ENCODE data around the gene TTPAL. TPM values are rescaled to one million over a fixed set of nuclear protein-coding genes. Genes with fewer than 3 reads are reported as not detected.

The TTPAL gene
- total and polyA plus RNA-seq, 2 donors (not counting 3 experiments of a cell fraction or from before 2014, with no cell fraction given) = 4.0 to 8.0 TPM

DNA sequence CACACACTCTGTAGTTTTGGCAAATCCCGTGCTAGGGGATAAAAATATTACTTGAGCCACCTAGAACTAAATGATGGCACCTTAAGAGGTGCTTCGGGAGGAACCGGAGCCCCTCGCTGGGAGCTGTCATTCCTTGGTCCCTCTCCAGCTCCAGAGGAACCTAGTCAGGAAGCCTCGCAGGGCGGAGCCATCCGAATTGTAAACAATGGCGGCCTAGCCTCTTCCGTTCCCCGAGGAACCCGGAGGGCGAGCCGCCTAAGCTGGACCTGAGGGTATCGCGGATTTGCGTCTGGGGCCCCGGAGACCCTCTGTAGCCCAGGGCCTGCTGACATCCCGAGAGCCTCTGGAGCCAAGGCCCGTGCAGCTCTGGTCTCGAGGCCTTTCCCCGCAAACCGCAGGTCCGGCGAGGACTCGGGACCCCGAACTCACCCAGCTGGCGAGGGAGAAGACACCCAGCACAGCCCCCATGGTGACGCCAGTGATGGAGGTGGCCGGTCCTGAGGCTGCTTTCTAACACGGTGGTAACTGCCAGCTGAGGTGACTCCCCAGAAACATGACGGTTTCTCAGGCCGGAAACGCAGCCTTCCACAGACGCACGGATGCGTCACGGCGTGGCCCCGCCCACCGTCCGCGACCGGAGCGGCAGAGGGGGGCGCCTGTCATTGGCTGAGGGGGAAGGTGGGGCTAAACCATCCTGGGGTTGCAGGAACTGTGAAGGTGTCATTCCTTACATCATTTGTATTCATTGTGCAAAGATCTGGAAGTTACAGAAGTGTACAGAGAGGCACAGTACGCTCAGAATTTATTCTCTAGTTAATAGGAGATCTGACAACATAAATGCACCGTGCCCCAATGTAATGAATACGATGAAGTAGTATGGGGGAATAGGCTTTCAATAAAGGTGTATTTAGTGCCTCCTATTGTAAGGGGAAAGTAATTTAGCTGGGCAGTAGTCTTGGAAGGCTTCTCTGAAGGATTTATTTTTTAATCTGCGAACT, 46.1 kb downstream of the TTPAL start, which contains the start of gene SERINC3:
SERINC3 (minus strand) TSS at position 587 of the 998 bp plus-strand sequence; CDS start at position 468, 119 bp downstream.
- Histone ChIP-seq H3K9me3 (replicated peaks; ENCODE audit: control insufficient read depth, insufficient read depth, low read length) (no peaks in the 10 kb centered on the region), H4K20me1 (replicated peaks; ENCODE audit: control insufficient read depth, extremely low read depth, insufficient read depth, low read length) (peaks cover 2% of the 10 kb centered on the region), H3K36me3 (ENCODE audit: control insufficient read depth in 2 of 2, extremely low read depth in 1 of 2, insufficient read depth in 2 of 2, low read length in 2 of 2) (no peaks in the 10 kb centered on the region), H3K27ac (ENCODE audit: insufficient read depth, low read depth, low read length) (peak within 1 kb of the TSS; percentile 90), H2AFZ (ENCODE audit: low read depth, low read length) (peak within 1 kb of the TSS; percentile 43), H3K79me2 (ENCODE audit: control insufficient read depth, insufficient read depth, low read length) (peaks cover 44% of the 10 kb centered on the region), H3K9me1 (replicated peaks; ENCODE audit: control insufficient read depth, extremely low read depth, insufficient read depth, low read length) (no peaks in the 10 kb centered on the region), H3K4me1 (ENCODE audit: control insufficient read depth, extremely low read depth, insufficient read depth, low read length) (peaks cover 33% of the 10 kb centered on the region), H3K4me2 (ENCODE audit: insufficient read depth, low read length) (peak within 1 kb of the TSS; percentile 82), H3K9ac (replicated peaks; ENCODE audit: extremely low read depth, insufficient read depth, low read length) (peak within 1 kb of the TSS; percentile 95), H3K27me3 (ENCODE audit: control insufficient read depth in 2 of 2, insufficient read depth in 2 of 2, low read length in 2 of 2) (no peaks in the 10 kb centered on the region), H3K4me3 (replicated peaks in 1 of 3; ENCODE audit: insufficient read depth in 1 of 3, low read depth in 1 of 3, low read length in 3 of 3) (peak within 1 kb of the TSS; percentile 25 to 86 (median 78))
- ChIA-PET CTCF (interaction anchor here (0.6 to 3.3 kb wide), 9 partner anchors 8 to 88 kb away, joined by 3 to 17 read pairs (median 3); no protein-coding TSS in a partner anchor), POLR2A (no interaction called here)
- intact Hi-C loops (cut with micrococcal nuclease) (loop anchor here (1.0 to 2.0 kb wide), 5 partner anchors 11 to 311 kb away; partner anchors contain the start of genes OSER1 and PKIG), dilution Hi-C loops (cut with MboI; ENCODE audit: extremely low pct_ligation_motif_present, low sequenced_read_pairs) (no loop called here)
- BruUV-seq (replicated peaks) = TSS peak; percentile 57
- DNase-seq (ENCODE audit: low read depth, low spot score) = peak; percentile 96
- TF ChIP-seq EZH2 (IDR thresholded peaks at IDR 0.05; ENCODE audit: borderline replicate concordance, low read depth, low read length, severe bottlenecking) = no peak
- no peak for TF ChIP-seq MAX (IDR thresholded peaks at IDR 0.05; ENCODE audit: insufficient read depth, insufficient read length)
- TF ChIP-seq, protein P1, sequence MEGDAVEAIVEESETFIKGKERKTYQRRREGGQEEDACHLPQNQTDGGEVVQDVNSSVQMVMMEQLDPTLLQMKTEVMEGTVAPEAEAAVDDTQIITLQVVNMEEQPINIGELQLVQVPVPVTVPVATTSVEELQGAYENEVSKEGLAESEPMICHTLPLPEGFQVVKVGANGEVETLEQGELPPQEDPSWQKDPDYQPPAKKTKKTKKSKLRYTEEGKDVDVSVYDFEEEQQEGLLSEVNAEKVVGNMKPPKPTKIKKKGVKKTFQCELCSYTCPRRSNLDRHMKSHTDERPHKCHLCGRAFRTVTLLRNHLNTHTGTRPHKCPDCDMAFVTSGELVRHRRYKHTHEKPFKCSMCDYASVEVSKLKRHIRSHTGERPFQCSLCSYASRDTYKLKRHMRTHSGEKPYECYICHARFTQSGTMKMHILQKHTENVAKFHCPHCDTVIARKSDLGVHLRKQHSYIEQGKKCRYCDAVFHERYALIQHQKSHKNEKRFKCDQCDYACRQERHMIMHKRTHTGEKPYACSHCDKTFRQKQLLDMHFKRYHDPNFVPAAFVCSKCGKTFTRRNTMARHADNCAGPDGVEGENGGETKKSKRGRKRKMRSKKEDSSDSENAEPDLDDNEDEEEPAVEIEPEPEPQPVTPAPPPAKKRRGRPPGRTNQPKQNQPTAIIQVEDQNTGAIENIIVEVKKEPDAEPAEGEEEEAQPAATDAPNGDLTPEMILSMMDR (IDR thresholded peaks at IDR 0.05; ENCODE audit: extremely low read depth in 1 of 2, insufficient read depth in 1 of 2, low read depth in 1 of 2, low read length in 2 of 2) = peak in 1 of 2 donors; percentile 0
- no peak for TF ChIP-seq GATA2 (IDR thresholded peaks at IDR 0.05; ENCODE audit: insufficient read depth, insufficient read length, low read depth, low read length)
- peak; percentile 79 for TF ChIP-seq POLR2AphosphoS5 (IDR thresholded peaks at IDR 0.05; ENCODE audit: insufficient read depth, low read depth, low read length)
- peak; percentile 10 for TF ChIP-seq JUN (IDR thresholded peaks at IDR 0.05; ENCODE audit: borderline replicate concordance, insufficient read depth, insufficient read length, low read depth)
- peak; percentile 50 for TF ChIP-seq FOS (IDR thresholded peaks at IDR 0.05; ENCODE audit: borderline replicate concordance, insufficient read depth, low read length)
- TF ChIP-seq MYC (IDR thresholded peaks at IDR 0.05; ENCODE audit: low read depth, low read length) = no peak
- peak; percentile 82 for TF ChIP-seq POLR2A (IDR thresholded peaks at IDR 0.05; ENCODE audit: low read depth, low read length)
- peak; percentile 79 for FAIRE-seq

All from endothelial cell of umbilical vein (primary cell).